RPMI7951 (cell line): Measurements from ENCODE around the gene AGAP1. TPM values are rescaled to one million over a fixed set of nuclear protein-coding genes. Genes with fewer than 3 reads are reported as not detected.

Experiments
- DNase-seq: peaks from one replicate; pipeline ENCODE4 v3.0.0-alpha.2; 2012; ENCODE audit warnings: low read depth
- total RNA-seq: library from RNA; depleted of rRNA; stranded (reverse); fragments of >200 nt; shearing (Covaris generic); gene quantifications from 2 replicates; pipeline ENCODE4 v1.2.3, GENCODE V29; 2014

Gene AGAP1
- total RNA-seq, 1 experiment from 2014 or later = 5.4 TPM

DNA sequence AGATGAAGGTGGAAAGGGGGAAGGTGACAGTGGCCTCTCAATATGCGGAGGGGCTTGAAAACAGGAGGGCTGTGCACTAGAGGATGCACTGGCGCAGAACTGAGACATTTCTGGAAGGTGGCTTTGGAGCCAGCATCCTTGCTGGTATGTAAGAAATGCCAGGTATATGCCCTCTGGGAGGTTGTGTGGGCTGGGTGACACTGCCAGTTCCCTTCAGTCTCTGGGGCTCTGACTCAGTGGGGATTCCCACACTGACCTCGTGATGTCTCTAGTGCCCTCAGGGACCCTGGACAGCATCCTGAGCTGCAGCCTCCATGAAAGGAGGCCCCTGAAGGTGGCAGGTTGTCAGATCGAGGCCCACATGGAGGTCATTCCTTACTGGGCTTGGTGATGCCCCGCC lies 74.0 kb downstream of the AGAP1 start:
- peak; percentile 10 for DNase-seq

DNA sequence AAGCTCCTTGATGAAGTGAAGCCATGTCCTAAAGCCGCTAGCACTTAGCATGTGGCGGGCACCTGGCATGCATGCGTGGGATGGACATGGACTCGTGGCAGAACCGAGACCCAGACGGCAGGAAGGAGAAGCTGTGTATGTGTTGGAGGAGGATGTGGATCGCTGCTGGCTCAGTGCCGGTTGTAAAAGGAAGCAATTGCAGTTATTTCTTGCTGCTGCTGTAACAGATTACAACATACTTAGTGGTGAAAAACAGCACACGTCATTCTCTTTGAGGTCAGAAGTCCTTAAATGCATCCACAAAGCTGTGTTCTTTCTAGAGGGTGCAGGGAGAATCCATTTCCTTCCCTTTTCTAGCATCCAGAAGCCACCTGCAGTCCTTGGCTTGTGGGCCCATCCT lies 74.6 kb downstream of the AGAP1 start:
- DNase-seq = no peak

DNA sequence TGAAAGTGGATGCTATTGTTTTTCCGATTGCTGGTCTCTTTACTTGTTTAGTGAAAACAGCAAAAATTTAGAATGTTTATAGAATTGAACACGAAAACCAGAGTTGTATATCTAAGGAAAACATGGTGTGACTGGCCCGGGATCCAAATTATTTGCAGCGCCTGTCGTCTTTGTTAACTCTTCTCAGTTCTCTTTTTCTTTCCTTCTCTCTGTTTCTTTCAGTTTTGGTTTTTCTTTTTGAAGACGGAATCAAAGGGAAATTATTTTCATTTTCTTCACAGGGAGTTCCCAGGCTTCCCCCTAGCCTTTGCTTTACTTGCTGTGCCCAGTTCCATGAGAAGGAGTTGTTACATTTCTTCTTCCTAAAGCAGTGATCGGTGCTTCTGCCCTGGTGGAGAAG lies 76.0 kb downstream of the AGAP1 start:
- DNase-seq = no peak

DNA sequence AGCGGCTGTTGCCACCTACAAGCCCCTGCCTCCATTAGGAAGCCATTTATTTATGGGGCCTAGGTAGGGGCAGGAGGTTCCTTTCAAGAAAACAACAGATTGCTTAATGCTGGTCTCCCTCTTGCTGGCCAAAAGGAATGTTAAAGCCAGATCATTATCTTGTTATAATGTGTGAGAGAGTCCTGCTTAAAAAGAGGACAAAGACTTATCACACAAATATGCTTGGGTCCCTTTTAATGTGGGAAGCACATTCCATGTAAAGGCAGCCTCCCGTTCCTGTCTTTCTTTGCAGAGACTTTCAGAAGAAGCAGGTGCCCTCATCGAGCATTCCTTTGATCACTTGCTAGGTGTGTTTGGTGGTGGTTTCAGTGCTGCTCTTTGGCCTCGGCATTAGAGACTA lies 76.4 kb downstream of the AGAP1 start:
- DNase-seq = peak; percentile 37

DNA sequence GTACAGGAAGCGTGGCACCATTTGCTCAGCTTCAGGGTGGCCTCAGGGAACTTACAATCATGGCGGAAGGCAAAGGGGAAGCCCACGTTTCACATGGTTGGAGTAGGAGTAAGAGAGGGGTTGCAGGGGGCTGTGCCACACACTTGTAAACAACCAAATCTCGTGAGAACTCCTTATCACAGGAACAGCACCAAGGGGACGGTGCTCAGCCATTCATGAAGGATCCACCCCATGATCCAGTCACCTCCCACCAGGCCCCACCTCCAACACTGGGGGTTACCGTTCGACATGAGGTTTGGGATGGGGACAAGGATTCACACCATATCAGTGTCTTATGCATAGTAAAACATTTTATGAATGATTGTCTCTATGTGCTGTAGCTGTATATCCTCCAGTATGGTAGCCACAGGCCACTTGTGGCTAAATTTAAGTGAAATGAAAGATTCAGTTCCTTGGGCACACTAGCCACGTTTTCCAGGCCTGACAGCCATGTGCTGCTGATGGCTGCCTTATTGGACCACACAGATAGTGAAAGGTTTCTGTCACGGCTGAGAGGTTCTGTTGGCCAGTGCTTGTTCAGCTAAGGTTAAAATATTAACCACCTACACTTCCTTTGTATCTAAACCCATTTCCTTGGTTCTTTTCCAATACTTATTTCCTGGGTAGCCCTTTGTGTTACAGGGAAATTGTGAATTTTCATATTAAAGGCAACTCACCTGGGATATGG lies 77.3 kb downstream of the AGAP1 start:
- DNase-seq = no peak

DNA sequence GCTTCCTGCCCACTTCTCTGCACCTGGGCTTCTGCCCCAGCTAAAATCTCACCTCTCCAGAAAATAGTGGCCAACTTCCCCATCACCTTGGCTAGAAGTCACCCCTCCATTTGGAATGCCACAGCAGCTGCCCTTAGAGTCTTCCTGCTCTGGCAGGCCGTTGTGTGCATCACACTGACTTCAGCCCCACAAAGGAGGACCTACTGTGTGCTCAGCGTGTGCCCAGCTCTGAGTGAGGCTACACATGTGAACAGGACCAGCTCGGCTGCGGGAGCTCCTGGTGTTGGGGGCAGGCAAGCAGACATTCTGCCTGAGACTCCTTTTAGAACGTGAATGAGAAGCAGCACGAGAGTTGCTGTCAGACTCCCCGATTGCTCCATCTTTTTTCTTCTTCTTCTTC lies 78.7 kb downstream of the AGAP1 start:
- DNase-seq = no peak

DNA sequence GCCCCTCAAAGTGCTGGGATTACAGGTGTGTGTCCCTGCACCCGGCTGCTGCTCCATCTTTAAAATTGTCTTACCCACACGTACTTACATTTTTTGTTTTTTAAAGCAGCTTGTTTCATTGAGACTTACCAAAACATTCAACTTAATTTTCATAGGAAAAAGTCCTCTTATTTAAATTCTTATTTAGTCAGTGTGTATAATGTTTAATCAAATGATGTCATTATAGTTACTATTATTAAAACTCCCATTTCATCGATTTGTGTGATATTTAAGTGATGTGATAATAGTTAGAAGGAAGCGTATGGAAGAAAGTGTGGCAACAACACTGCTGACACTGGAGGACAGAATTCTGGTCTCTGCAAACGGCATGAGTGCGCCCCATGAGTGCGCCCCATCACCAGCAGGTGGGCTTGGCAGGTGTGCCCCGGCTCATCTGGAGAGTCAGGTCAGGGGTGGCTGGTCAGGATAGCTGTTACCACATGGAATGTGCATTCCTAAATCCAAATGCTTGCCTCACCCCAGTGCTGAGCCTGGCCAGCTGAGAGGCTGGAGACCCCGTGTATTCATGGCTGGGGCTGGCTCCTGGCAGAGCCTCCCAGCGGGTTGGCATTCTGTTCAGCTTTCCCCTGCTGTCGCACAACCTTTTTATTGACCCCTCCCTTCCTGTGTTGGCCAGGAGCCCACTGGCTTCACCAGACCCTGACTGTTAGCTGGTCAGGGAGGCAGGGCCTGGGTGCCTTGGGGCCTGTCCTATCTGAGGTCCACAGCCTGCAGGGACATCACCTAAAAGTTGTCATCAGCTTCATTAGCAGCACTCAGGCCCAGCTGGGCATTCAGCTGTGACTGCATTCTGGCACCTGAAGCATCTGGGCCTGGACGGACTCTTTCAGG lies 79.7 kb downstream of the AGAP1 start:
- DNase-seq = no peak

DNA sequence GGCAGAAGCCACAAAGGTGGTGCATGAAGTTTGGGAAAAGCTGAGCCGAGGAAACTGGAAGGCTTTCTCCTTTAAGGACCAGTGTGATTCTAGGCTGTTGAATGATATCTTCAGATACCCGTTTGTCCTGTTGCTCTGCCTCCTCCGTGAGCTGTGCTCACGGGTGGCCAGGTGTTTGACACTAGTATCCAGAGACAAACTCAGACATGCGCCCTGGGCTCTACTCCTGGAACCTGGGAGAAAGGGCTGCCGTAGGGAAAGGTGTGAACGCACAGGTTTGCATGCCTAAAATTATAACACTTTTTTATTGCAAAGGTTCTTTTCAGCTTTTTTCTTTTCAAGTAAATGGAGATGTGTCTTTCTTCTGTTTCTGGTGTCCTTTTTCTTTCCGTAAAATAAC lies 81.6 kb downstream of the AGAP1 start:
- no peak for DNase-seq

DNA sequence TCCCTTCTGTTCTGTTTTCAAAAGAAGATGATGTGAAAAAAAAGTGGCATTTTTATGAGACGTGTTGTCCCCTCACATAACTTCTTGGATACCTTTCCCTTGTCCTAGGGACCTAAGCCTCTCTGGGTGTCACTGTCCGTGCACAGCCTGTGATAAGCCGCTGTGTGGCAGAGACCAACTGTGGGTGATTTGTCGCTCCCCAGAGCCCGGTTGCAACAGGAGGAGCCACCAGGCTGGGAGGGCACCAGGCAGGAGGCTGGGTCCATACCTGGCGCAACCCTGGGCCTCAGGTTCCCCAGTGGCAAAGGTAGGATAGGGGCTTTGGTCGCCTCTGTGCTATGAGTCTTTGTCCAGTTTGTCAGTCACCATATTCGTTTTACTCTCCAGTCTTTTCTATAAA lies 82.1 kb downstream of the AGAP1 start:
- DNase-seq = no peak

DNA sequence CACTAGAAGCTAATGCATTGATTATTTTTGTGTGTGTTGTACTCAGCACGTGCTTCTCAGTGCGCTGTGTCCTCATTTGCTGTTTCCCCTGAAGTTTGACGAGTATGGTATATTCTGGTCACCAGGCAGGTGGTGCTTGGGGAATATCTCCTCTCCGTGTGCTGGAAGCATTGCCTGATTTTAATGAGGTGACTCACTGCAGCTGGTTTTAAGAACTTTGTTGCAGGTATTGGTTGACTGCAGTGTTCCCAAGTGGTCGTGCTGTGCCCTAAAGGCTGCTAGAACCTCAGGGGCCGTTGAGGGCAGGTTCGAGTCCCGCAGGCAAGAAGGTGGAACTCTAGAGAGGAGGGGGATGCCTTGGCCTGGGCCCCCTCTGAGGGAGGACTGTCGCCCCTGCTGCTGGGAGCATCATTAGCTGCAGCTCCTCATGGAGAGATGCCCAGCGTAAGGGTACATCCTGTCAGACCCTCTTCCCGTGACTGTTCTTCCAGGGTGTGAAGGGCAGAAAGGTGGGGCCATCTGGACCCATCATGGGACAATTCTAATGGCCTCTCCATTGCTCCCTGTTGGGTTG lies 82.6 kb downstream of the AGAP1 start:
- DNase-seq = no peak

DNA sequence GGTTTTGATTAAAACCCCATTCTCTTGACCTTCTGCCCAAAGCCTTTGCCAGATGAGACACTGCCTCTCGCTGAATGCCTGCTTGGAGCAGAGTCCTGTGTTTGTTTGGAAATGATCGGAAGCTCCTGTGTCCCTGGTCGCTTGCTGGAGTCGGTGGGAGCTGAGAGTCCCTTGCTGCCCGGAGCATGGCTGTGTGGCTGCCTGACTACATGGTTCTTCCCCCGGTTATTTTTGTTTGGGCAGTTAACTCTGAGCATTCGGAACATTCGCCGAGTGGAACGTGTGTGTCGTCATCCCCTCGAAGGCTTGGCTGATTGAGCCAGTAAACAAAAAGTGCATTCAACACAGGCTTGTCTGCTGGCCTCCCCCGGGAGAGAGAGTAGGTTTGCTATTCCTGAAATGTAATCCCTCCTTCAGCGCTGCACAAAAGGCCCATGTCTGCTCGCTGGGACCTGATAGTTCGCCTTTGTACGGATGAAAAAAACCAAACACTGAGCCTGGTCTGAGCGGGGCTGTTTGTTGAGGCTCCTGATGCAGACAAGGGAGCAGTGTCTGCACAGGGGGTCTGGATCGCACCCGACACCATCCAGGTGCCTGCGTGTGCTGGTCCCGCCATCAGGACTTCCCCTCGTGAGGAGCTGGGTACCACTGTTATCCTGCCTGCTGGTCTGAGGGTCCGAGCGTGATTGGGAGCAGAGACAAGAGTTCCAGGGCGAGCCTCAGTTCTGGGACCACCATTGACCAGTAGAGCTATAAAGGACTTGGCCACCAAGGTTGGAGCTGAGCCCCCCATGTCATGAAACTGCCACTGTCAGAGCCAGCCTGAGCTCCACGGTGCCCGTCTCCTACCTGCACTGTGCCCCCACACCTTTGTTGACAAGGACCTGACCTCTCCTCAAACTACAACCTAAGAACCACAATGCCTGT lies 83.8 kb downstream of the AGAP1 start:
- DNase-seq = peak; percentile 47

DNA sequence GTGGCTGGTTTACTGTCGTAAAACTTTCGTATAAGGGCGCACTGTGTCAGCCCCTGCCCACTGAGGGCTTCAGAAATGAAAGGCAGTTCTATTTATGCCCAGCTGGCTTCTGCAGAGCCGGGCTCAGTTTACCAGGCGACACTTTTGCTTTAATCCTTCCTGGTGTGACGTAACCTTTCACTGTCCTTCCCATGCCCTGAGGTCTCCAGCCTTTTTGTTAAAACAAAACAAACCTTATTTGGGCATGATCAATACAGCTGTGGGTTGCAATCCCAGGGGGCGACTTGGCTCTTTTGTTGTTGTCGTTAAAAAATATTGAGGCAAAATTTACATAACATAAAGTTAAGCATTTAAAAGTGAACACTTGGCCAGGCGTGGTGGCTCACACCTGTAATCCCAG lies 85.3 kb downstream of the AGAP1 start:
- DNase-seq = no peak

DNA sequence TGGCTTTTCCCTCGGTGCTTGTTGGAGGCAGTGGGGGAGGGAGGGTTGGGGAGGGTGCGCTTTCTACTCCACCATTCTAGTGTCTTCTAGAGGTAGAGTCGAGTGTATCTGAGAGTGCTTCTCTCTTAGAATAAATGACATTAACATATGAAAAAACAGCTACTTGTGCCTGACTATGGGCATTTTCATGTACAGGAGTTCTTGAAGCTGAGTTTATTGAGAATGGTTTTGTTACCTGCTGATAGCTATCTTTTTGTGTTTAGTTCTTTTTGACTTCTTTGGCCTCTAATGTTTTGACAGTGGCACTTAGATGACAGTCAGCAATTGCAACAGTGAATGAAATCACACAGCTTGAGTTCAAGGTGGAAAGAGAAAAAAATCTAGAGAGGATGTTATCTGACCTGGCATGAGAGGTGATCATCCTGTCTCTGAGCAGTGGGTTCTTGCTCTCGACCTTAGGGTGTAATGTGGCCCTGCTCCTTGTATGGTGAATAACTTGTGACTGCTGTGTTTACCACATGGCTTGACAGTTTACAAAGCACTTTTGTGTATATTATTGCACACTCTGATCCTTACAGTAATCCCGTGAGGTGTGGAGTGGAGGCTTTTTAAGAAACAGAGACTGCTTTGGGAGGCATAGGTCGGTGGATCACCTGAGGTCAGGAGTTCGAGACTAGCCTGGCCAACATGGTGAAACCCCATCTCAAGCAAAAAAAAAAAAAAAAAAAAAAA lies 86.7 kb downstream of the AGAP1 start:
- DNase-seq = no peak

DNA sequence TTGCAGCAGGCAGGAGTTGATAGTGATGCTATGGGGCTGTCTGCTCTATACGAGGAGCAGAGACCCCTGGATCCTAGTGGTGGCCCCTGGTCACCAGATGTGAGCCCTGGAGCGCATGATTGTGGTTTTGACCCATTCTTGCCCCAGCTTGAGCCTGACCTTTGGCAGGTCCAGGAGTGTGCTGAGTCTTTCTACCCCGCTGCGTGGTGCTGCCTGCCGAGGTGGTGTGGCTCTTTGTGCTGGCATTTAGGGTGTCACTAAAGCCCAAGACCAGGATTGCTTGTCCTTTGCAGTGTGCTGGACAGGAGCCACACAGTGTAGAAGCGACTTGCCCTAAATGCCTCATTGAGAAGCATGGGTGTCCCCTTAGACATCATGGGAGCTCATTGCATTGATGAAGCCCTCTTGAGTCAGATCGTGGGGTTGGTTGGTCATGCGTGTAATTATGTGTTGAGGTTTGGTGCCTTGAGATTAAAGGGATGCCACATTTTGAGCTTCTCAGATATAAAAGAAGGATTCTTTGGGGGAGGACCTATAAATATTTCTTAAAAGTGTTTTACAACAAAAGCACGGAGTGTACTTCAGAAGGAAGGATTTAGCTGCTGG lies 88.3 kb downstream of the AGAP1 start:
- DNase-seq = no peak

DNA sequence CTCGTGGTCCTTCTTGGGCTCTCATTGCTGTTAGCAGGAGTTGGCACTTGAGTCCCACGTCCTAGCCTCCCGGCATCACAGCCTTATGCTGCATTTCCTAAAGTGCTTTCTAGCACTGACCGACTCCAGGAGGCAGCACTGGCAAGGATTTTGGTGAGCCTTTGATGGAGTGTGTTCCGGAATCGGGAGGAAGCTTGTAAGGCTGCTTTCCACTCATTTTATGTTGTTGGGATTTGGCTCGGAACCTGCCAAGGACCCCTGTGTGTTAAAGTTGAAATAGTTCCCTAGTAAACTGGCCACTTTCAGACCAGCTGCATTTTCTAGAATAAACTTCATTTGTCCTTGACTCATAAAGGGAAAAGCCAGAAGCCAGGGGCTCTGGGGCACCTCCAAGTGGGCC lies 88.9 kb downstream of the AGAP1 start:
- DNase-seq = no peak

DNA sequence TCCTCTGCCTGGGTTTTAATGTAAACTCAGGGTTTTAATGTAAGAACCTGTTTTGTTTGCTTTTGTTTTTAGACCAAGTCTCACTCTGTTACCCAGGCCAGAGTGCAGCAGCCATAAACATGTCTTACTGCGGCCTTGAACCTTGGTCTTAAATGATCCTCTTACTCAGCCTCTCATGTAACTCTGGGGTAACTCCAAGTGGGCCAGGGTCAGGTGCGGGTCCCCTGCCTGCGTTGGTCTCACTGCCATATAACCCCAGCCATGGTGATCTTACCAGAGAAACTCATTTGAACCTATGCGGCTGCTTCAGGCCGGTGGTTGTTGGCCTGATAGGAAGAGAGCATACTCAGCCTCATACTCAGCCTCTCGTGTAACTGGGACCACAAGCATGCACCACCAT lies 89.3 kb downstream of the AGAP1 start:
- DNase-seq = no peak

DNA sequence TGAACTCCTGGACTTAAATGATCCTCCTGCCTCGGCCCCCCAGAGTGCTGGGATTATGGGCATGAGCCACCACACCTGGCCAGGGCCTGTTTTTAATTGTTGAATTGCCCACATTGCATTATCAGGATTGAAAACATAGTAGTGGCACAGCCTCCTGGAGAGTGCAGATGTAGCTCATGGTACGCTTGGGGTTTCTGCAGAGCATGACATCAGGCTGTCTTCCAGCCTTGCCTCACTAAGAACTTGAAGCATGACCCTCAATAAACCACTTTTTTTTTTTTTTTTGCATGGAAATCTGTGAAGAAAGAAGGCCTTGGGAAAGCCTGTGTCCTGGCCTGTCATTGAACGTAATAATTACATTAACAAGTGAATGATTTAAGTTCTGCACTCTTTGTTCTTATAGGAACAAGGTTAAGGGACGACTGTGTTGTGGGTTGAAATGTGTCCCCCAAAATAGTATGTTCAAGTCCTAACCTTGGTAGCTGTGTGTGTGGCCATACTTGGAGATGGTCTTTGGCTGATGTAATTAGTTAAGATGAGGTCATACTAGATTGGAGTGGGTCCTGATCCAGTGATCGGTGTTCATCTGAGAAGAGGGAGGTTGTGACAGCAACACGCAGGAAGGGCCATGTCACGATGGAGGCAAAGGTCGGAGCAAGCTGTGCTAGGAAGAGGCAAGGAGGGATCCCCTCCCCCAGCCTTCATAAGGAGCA lies 90.2 kb downstream of the AGAP1 start:
- DNase-seq = no peak

DNA sequence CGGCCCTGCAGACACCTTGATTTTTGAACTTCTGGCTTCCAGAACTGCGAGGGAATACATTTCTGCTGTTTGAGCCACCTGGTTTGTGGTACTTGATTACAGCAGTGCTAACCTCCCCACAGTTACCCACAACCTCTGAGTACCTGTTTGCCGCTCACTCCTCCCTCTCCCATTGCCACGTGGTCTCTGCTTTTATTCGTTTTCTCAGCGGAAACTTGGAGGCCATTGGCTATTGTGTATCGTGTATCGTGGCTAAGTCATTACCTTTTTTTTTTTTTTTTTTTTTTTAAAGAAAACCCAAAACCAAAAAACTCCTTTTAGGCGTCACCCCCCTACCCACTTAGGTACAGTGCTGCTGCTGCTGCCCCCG lies 90.8 kb downstream of the AGAP1 start:
- DNase-seq = no peak

DNA sequence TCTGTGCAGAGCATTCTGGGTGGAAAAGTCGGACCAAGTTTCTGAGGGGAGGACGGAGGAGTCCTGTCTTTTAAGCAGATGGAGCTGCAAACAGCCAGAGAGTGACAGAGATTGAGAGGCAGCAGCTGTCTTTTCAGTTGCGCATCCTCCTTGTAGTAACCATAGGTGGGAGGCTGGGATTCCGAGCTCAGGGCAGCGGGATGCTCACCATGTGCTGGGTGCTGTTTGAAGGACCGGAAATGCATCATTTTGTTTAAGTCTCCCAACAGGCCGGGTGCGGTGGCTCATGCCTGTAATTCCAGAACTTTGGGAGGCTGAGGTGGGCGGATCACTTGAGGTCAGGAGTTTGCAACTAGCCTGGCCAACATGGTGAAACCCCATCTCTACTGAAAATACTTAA lies 93.4 kb downstream of the AGAP1 start:
- DNase-seq = no peak

DNA sequence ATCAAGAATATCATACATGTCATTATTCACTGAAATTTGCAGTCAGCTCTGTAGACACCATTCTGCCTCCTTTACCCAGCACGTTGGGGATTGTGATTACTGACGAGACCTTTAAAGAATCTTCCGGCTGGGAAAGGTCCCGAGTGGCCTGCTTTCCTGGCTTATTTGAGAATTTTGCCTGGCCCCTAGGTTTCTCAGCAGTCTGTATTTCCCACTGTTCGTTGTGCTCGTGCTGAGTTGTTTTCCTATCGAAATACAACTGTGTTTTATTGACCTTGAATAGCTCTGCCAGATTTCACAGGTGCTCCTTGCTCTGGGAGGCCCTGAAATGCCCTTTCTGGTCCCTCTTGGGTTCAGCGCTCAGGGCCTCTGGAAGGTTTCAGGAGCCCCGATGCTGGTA lies 94.9 kb downstream of the AGAP1 start:
- DNase-seq = no peak
